NCI-H1048 (cell line): ENCODE results near the gene PARD3B.

ENCODE experiments used
- DNase-seq: peaks from one replicate; lab custom pipeline; 2025; lab: John Stamatoyannopoulos, UW

The PARD3B gene

DNA sequence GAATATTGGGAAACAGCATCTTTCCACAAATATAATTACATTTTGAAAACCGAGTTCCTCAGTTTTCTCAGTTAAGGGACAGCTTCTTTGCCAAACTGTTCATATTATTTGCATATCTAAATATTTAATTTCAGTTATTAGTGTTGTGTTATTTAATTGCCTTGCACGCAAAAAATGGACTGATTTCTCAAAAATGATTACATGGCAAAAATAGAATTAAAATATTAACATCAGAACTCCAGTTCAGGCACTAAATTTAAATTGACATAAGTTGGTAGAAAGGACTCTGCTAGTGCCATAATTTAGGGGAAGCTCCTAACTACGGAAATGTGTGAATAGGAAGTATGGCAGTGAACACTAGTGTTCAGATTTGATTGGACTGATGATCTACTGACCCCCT is 209.6 kb downstream of the PARD3B start:
- DNase-seq = no peak

DNA sequence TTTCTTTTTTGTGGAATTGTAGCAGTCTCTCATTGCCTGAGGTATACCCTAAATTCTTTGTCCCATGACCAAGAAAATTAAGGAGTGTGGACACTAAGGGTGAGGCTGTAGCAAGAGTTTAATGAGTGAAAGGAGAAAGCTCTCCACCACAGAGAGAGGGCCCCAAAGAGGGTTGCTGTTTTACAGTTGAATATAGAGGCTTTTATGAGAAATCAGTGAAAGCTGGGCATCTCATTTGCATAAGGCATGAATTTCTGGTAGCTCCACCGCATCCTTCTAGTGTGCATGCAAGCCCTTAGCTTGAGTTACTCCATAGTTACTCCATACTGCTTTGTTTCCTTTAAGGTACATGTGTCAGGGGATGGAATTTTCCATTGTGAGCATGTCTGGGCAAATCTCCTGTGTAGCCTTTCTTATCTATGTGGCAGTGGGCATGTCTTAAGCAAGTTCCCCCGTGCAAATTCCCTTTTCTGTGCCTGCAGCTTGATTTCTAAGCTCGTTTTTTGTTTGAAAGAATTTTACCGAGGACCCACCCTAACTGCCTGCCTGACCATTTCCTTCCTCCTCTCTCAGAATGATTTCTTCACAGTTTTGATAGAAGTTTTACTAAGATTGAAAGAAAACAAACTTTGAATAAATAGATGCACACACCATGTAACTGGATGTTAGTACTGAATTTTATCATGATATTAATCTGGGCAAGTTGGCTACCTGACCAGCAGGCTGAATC is 218.9 kb downstream of the PARD3B start:
- no peak for DNase-seq

DNA sequence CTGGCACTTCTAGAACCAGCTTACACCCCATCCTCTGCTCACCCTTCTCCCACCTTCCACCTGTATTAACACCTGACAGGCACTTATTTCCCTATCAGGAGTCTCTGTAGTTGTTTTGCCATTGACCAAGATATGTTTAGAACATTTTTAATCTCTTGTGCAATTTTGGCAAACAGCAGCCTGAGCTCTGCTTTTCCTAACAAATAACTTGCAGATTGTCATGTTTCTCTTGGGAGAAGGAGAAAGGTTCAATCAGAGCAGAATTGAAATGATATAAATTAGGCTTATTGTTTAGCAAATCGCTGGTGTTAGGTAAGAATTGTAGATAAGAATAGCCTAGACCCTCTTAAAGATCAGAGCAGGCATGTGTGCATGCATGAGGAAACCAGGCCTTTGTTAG is 225.5 kb downstream of the PARD3B start:
- DNase-seq = no peak

DNA sequence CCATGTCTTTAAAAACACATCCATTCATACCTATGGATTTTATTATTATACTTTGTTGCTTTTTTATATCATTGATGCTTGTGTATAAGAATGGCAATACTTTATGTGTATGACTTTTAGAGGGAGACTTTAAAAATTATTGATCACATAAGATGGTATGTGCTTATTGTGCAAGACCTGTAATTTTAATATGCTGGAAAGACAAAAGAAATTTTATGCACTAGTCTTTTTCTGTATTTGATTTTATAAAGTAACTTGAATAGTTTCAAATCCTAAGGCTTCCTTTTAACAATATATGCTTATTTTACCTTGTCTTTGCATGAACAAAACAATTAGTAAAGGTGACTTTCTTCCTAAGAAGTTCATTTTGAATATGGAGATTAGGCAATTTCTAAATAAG is 226.4 kb downstream of the PARD3B start:
- DNase-seq = no peak

DNA sequence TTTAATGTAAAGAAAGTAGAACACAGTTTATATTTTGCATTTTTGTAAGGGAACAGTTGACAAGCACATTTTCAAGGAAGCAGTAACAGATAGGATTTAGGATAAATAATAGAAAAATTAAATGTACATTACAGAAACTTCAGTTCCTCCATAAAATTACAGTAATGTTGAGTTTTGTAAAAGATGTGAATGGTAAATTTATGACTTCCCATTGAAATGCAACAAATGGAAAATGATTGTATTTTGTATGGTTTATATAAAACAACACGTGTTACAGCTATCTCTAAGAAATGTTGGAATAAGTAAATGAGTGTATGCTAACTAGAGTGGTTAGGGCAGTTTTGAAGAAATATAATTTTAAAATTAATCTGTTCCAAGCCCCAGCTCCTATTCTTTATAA is 227.3 kb downstream of the PARD3B start:
- DNase-seq = no peak

DNA sequence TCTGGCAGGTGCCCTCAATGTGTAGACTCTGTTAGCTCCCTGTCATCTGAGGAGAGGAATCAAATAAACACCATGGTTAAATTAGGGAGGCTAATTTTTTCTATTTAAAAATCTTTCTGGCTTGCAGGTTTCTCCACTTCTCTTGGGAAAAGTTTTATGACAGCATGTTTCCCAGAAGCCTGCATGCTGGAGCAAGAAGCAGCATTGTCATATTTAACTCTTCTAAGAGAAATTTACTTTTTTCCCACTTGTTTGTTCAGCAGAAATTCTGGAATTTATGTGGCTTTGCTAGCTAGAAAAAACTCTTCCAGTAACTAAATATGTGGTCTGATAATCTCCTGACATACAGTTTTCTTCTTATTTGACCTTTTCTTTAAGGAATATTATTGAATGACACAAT is 230.5 kb downstream of the PARD3B start:
- DNase-seq = no peak

DNA sequence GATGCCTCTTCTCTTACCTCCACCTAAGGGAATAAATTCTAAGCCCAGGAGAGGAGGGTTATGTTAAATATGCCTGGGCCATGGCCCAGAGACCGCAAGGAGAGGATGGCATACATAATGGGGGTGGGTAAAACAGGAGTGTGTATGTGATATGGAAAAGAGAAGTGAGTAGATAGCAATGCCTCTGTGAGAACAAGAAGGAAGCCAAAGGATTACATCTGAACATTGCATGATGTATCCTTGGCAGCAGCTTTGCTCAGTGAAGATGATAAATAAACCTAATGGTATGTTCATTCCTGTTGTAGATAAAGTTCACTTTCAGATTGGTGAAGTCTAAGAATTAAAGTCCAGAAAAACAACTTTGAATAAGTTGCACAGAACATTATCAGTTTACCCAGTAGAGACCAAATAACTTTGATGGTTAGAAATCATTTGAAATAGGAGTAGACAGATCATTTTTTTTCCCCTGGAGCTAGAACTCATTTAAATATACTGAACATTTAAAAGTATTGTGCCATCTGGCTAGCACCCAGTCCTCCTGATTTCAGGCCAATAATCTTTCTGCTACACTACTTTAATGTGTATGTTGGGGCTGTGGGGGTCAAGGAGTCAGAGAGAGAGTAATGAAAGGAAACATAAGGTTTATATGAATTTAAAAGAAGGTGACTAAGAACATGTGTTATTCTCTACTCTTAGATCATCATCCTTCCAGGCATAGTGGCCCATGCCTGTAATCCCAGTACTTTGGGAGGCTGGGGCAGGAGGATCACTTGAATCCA is 231.7 kb downstream of the PARD3B start:
- DNase-seq = no peak

DNA sequence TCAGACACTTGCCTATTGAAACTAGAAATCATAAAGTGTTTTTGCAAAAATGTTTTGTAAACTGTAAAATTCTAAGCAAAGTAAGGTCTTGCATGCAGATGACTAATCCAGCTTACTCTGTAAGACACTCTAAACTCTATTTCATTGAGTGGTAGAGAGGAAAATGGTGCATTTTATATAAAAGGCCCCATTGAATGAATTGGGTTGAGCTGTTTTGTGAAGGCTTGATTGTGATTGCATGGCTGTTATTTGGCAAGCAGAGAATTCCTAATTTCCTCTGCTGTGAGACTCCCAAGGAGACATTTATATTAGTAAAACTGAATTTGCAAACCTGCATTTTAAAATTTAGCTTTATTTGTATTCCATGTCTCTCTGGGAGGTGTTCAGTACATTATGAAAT is 234.5 kb downstream of the PARD3B start:
- DNase-seq = no peak

DNA sequence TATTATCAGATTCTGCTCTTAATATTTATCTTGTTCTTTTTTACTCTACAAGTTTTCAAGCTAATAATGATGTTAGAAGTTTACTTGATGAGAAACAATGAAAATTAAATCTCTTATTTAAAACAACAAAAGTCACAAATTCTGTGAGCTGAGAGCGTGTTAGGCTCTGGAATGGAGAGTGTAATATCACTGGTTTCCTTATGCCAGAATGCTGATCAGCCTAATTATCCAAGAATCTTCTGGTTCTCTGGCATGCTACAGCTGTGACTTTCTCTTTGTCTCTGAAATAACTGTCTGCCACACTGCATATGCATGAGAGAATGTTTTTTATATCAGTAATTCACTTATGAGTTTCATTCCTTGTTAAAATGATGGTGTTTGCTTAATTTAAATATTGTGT is 236.7 kb downstream of the PARD3B start:
- no peak for DNase-seq

DNA sequence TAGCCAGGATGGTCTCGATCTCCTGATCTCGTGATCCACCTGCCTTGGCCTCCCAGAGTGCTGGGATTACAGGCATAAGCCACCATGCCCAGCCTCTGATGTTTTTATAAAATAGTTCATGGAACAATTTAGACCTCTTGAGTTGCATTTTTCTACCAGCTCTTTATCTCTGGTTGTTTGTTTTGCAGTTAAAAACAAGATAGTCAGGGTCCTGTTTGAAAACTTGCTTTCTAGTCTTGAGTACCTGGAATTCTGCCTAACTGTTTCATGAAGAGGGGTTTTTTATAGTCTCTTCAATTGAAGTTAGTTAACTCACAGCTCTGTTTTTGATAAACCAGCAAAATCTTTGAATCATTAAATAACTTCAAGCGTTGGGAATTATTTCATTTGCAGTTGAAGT is 244.8 kb downstream of the PARD3B start:
- DNase-seq = no peak

DNA sequence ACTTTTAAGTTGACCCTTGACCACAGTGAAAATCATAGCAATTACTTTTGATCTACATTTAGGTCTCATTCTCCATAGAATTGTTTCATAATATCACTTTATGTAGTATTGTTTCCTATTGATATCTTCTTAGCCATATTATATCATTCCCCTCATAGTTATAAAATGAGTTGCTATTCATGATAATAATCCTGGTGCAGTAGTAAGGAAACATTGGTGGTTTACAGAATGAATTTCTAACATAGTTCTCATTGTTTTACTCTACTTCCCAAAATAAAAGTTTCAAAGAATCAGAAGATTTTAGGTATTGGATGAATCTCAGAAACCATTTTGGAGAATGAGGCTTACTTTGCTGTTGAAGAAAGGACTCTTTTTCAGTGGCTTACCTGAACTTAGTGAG is 246.0 kb downstream of the PARD3B start:
- no peak for DNase-seq

DNA sequence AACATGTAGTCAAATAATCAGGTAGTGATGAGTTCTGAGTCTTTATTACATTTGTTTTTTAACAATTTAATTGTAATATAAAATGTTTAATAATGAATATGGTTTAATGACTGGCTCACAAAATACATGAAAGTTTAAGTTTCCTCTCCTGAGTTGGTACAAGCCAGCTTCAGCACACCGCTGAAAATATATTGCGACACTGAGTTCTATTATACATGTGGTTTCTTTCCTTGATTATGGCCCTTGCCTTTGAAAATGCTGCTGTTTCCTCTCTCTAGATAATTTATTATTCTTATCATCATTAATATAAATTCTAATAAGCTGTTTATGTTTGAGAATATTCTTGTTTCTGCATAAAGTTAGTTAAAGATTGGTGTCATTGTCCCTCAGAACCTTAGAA is 249.3 kb downstream of the PARD3B start:
- no peak for DNase-seq

DNA sequence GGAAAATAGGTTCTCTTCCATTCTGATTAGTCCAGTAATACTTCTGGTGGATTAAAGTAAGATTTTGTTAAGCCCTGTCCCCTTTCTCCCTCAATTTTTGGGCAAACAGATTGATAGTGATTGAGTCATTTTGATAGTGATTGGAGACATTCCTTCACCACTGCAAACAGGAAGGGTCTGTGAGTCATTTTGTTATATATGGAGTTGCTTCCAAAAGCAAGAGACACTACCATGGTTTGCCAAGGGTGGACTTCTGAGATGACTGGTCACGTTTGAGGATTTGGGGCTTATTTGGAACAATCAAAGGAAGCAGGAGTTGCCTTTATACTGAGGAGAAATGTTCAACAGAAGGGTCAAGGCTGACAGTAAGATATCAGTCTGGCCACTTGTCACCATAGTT is 249.9 kb downstream of the PARD3B start:
- DNase-seq = no peak

DNA sequence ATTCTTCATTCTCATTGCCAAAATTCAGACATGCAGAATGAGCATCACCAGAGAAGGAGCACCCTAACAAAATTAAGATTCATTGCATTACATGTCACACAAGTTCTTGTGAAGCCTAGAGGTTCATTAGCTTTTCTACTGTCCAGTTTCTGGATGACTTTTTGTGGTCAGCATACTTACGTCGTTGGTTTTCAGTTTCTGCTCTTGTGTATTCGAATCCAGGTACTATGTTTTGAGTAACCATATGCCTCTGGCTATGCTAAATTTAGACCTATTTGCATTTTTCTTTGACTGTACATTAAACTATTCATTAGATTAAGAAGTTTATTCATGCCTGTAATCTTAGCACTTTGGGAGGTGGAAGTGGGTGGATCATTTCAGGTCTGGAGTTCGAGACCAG is 251.3 kb downstream of the PARD3B start:
- DNase-seq = no peak

DNA sequence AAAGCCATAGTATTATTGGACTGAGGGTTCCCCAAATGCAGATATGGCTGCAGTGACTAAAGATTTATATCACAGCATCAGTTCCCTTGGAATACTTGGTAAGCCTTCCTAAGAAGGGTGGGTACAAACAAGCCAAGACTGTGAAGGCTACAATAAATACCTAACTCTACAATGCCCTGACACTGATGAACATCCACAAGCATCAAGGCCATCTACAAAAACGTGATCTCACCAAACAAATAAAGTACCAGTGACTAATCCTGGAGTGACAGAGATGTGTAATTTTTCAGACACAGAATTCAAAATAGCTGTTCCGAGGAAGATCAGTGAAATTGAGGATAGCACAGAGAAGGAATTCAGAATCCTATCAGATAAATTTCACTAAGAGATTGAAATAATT is 254.5 kb downstream of the PARD3B start:
- DNase-seq = no peak

DNA sequence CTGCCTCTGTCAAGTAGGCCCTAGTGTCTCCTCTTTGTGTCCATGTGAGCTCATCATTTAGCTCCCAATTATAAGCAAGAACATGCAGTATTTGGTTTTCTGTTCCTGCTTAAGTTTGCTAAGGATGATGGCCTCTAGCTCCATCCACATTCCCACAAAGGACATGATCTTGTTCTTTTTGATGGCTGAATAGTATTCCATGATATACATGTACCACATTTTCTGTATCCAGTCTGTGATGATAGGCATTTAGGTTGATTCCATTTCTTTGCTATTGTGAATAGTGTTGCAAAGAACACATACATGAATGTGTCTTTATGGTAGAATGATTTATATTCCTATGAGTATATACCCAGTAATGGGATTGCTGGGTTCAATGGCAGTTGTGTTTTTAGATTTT is 263.2 kb downstream of the PARD3B start:
- DNase-seq = no peak

DNA sequence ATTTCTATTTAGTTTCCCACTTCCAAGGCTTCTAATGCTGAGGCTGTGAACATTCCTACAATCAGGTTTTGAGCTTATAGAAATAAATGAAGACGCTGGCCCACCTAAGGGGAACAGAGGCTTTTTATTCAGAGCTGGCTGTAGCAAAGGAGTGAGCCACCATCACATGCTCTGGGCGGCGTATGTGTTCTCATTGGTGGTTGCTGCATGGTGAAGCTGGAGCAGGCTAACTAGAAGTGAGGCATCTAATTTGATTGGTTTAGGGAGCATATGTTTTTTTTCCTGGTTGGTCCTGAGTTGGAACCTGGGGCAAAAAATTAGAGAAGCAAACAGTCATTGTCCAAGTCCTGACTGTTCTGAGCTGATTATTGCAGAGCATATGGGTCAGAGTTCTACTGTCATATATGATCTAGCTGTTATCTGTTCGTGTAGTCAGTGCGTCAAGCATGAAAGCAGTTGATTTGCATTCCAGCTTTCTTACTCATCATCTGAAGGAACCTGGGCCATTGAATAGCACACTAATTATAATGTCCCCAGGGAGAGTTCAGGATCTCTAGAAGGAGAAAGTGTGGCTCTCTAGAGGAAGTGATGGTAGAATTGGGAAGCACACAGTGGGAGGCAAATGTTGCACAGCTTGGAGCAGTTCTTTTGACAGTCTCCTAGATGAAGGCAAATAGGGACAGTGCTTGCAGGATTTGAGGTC is 279.6 kb downstream of the PARD3B start:
- no peak for DNase-seq

DNA sequence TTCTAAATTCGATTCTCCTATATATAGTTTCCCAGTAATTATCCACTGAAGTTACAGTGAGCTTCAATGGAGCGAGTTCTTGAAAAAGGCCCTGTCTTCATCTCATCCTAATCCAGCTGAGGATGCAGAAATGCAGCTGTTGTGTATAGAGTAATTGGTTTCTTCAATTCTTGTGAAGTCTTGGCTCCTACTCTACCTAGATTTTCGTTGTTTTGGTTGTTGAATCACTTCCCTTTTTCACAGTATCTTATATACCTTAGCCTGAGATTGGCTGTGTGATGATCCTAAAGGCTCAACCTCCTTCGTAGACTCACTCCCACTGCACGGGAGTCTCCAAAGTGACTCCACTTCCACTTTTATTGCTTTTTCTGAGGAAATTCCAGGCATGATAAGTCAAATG is 280.4 kb downstream of the PARD3B start:
- DNase-seq = no peak

DNA sequence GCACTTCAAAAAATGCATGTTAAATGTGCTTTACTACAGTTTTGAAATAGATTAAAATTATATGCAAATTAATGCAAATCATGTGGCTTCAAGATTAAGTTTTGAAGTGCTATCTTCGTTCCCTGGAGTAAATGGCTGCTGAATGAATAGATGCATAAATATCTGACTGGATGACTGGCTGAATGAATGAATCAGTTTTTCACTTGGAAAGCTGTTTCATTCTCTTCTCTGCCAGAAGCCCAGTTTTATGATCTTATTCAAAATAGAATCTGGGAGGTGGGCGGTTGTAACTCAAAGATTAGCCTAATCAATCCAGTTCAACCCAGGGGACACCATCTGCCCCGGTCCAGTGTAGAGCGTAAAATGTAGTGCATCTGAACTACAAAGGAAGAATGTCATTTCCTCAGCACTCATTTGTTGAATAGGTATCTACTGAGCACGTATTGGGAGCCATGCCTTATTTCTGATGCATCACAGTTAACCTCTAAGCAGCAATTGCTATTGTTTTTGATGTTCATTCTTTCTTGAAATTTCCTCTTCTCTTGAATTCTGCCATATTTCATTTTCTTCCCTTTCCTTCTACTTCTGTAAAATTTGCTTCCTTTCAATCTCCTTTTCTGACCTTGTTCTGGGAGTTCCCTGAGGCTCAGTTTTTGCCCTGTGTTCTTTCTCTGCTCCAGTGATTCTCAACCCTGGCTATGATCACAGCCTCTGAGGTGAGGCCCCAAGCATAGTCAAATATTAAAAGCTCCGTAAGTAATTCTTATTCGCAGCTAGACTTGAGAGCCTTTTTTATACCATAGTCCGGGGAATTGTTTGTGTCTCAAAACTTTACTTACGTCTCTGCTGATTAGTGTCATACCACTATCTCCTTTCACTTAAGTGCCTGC is 282.7 kb downstream of the PARD3B start:
- DNase-seq = peak; percentile 41

DNA sequence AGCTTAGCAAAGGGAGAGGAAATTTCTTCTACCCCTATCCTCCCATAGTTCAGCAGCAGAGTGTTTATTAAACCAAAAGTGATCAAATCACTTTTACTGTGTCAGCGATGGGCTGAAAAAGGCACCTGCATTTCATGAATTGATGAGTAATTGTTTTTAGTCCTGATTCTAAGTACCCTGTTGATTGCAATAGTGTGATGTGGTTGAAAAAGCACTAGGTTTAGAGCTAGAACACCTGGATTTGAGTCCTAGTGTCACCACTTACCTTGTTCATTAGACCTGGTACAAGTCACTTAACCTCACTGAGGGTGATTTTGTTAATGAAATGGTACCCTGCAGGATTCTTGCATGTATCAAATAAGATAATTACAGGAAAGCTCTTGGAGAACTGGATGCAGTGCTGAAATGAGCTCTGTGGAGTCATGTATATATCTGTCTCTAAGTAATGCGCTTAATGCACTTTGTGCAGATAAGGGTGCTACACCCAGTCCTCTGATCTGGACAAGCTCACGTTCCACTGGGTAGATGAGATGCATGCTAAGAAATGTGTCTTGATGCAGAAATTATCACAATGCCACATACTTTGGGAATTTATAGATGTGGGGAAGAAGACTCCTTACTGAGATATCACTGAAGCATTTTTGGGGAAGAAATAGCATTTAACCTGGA is 289.6 kb downstream of the PARD3B start:
- DNase-seq = no peak

DNA sequence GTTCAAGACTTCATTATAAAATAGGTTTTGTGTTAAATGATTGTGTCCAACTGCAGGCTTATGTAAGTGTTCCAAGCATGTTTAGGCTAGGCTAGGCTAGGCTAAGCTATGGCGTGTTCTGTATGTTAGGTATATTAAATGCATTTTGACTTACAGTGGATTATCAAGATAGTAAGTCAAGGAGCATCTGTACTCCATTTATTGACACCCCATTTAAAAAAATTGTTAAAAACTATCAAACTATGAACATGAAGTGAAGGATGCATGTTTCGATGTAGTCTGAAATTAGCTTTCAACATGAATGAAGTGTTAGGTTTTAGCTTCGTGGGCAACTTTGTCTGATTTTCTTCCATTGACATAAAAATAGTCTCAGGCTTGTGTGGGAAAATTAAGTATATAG is 290.5 kb downstream of the PARD3B start:
- DNase-seq = no peak

DNA sequence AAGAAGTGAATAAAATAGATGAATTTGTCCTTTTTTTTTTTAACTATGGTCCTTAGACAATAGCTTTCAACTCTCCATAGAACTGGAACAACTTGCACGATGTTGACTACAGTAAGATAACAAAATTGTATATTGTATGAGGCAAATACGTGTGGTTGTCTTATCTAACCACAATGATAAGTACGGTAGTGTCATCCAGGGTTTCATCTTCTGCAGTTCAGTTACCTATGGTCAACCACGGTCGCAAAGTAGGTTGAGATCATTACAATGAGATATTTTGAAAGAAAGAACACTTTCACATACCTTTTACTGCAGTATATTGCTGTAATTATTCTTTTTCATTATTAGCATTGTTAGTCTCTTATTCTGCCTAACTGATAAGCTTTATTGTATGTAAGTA is 295.2 kb downstream of the PARD3B start:
- no peak for DNase-seq
